Left ventricle myocardium inferior (tissue), 1 donor: ENCODE results near the gene LIPA. TPM values are rescaled to one million over a fixed set of nuclear protein-coding genes. Genes with fewer than 3 reads are reported as not detected.

Experiments
- DNase-seq: peaks from one replicate; pipeline ENCODE4 v3.0.0-alpha.2; 2020
- H3K27ac ChIP-seq: fragments of 200-600 bp; replicated peaks from 2 replicates; pipeline ENCODE4 v1.8.0; 2021
- H3K27me3 ChIP-seq: fragments of 200-600 bp; 2 replicates; pipeline ENCODE4 v1.8.0; 2021; ENCODE audit warnings: low read depth
- H3K36me3 ChIP-seq: fragments of 200-600 bp; 2 replicates; pipeline ENCODE4 v1.8.0; 2021
- H3K4me1 ChIP-seq: fragments of 200-600 bp; 2 replicates; pipeline ENCODE4 v1.8.0; 2021
- H3K4me3 ChIP-seq: fragments of 200-600 bp; 2 replicates; pipeline ENCODE4 v1.8.0; 2021; ENCODE audit warnings: mild to moderate bottlenecking, moderate library complexity
- H3K9me3 ChIP-seq: fragments of 200-600 bp; replicated peaks from 2 replicates; pipeline ENCODE4 v1.8.0; 2021
- CTCF ChIP-seq: fragments of 200-600 bp; IDR thresholded peaks from 2 replicates; pipeline ENCODE4 v1.8.0; 2021; ENCODE audit warnings: antibody characterized with exemption, mild to moderate bottlenecking, borderline replicate concordance
- intact Hi-C: fragments of 100-400 bp; cut with micrococcal nuclease; formaldehyde crosslinking; loops from one replicate; pipeline ENCODE4 v1.11.0; 2022
- total RNA-seq: library from RNA; stranded (reverse); fragmentation: NEBNext Ultra II Directional; extraction: Animal tissue kit (Norgen Biotek cat#: 25700); gene quantifications from one replicate; pipeline ENCODE4 v1.2.1, GENCODE V29; 2021
- donor health status: DM: no; HTN: yes; CAD: no; lungs with severe emphysema.

LIPA gene
- total RNA-seq, 1 donor from 2014 or later: 12.8 TPM

GRCh38 chr10:89269433-89270152 lies 18.0 kb upstream of the LIPA start:
- H3K4me3 ChIP-seq: no peak overlapping the region
- H3K36me3 ChIP-seq: no peaks in the 10 kb centered on the region
- no peak overlapping the region for H3K27ac ChIP-seq
- no peaks in the 10 kb centered on the region for H3K27me3 ChIP-seq
- no peaks in the 10 kb centered on the region for H3K9me3 ChIP-seq
- no peak for TF ChIP-seq CTCF
- intact Hi-C loops: no loop called here
- no peak for DNase-seq
- peaks cover 20% of the 10 kb centered on the region for H3K4me1 ChIP-seq

- Histone ChIP-seq H3K9me3 (no peaks in the 10 kb centered on the region), H3K36me3 (no peaks in the 10 kb centered on the region), H3K4me1 (peaks cover 37% of the 10 kb centered on the region), H3K27ac (peak overlapping the region; percentile 18), H3K27me3 (no peaks in the 10 kb centered on the region), H3K4me3 (no peak overlapping the region)
- intact Hi-C loops: no loop called here
- no peak for TF ChIP-seq CTCF
- no peak for DNase-seq
These were observed 15.3 kb upstream of the LIPA start for GRCh38 chr10:89266721-89267453.

- Histone ChIP-seq H3K27ac (peak overlapping the region; percentile 5), H3K36me3 (no peaks in the 10 kb centered on the region), H3K4me1 (peaks cover 31% of the 10 kb centered on the region), H3K27me3 (no peaks in the 10 kb centered on the region), H3K9me3 (no peaks in the 10 kb centered on the region), H3K4me3 (no peak overlapping the region)
- intact Hi-C loops: no loop called here
- TF ChIP-seq CTCF: no peak
- DNase-seq: no peak
These were observed 12.0 kb upstream of the LIPA start for GRCh38 chr10:89263531-89263930.

- H3K27me3 ChIP-seq: no peaks in the 10 kb centered on the region
- intact Hi-C loops: no loop called here
- H3K4me3 ChIP-seq: no peak overlapping the region
- no peak for TF ChIP-seq CTCF
- H3K36me3 ChIP-seq: no peaks in the 10 kb centered on the region
- peak overlapping the region; percentile 5 for H3K27ac ChIP-seq
- H3K9me3 ChIP-seq: no peaks in the 10 kb centered on the region
- peaks cover 31% of the 10 kb centered on the region for H3K4me1 ChIP-seq
- DNase-seq: no peak
These were observed 11.5 kb upstream of the LIPA start for GRCh38 chr10:89263091-89263490.

- intact Hi-C loops: no loop called here
- Histone ChIP-seq H3K4me1 (peaks cover 31% of the 10 kb centered on the region), H3K36me3 (no peaks in the 10 kb centered on the region), H3K27me3 (no peaks in the 10 kb centered on the region), H3K9me3 (no peaks in the 10 kb centered on the region), H3K4me3 (no peak overlapping the region), H3K27ac (peak overlapping the region; percentile 5)
- no peak for TF ChIP-seq CTCF
- DNase-seq: no peak
These were observed 10.8 kb upstream of the LIPA start for GRCh38 chr10:89262086-89263051.
